IMR-90 (cell line): ENCODE results near the gene EXOC4. TPM values are rescaled to one million over a fixed set of nuclear protein-coding genes. Genes with fewer than 3 reads are reported as not detected.
"Not testable (repeated sequence)": the region's sequence is repeated elsewhere in the genome, so short reads cannot be mapped to it uniquely, and the experiment has no call there.

Source experiments
- ATAC-seq: fragments of 200-7000 bp; cut with Tn5 transposase; 2 replicates; pipeline ENCODE4 v1.9.1; 2020; ENCODE audit warnings: low read depth, mild to moderate bottlenecking, moderate library complexity
- BruUV-seq: library from RNA; stranded (reverse); fragments of 400-500 nt; replicated peaks from 2 replicates; lab custom pipeline; 2021; lab: Mats Ljungman, UMichigan
- CTCF ChIA-PET: fragments of 300-600 bp; formaldehyde crosslinking; extraction: SDS; loops from one replicate; lab custom pipeline; 2021; ENCODE audit warnings: antibody characterized with exemption; lab: Yijun Ruan, JAX
- POLR2A ChIA-PET: fragments of 300-600 bp; sonication (Branson Sonifier 250); formaldehyde crosslinking; loops from one replicate; lab custom pipeline; 2022; ENCODE audit warnings: antibody characterized with exemption; ENCODE audit not compliant: unreplicated experiment; lab: Charles Lee
- DNase-seq: peaks from one replicate; pipeline ENCODE4 v3.0.0; 2013
- H2AFZ ChIP-seq: replicated peaks from 2 replicates; pipeline ENCODE3; 2013; ENCODE audit warnings: low read length, mild to moderate bottlenecking; ENCODE audit not compliant: poor library complexity
- H2AK5ac ChIP-seq: 2 replicates; pipeline ENCODE4 v1.6.1; 2013; ENCODE audit warnings: low read depth, low read length, inconsistent platforms
- H2AK9ac ChIP-seq: replicated peaks from 2 replicates; pipeline ENCODE3; 2013; ENCODE audit warnings: mild to moderate bottlenecking, low read depth, low read length, moderate library complexity; ENCODE audit not compliant: poor library complexity
- H2BK120ac ChIP-seq: 2 replicates; pipeline ENCODE4 v1.6.1; 2013; ENCODE audit warnings: low read depth, low read length, inconsistent platforms
- H2BK15ac ChIP-seq: 3 replicates; pipeline ENCODE4 v1.6.1; 2013; ENCODE audit warnings: low read depth, low read length, inconsistent platforms
- H2BK20ac ChIP-seq: 2 replicates; pipeline ENCODE4 v1.6.1; 2013; ENCODE audit warnings: low read depth, mild to moderate bottlenecking, inconsistent platforms, low read length, moderate library complexity
- H2BK5ac ChIP-seq: 2 replicates; pipeline ENCODE4 v1.6.1; 2013; ENCODE audit warnings: mild to moderate bottlenecking, low read depth, low read length, inconsistent platforms; ENCODE audit not compliant: poor library complexity, severe bottlenecking
- H3K14ac ChIP-seq: replicated peaks from 2 replicates; pipeline ENCODE4 v1.6.1; 2013; ENCODE audit warnings: low read depth, low read length, inconsistent platforms
- H3K18ac ChIP-seq: 2 replicates; pipeline ENCODE4 v1.6.1; 2013; ENCODE audit warnings: low read depth, low read length, control low read depth
- H3K23ac ChIP-seq: 2 replicates; pipeline ENCODE4 v1.6.1; 2013; ENCODE audit warnings: low read depth, low read length, inconsistent platforms
- H3K27ac ChIP-seq: 2 replicates; pipeline ENCODE4 v1.5.1; 2013; ENCODE audit warnings: mild to moderate bottlenecking, control low read depth, low read length; ENCODE audit not compliant: insufficient read depth
- H3K27me3 ChIP-seq: 2 replicates; pipeline ENCODE4 v1.6.1; 2013; ENCODE audit warnings: low read length; ENCODE audit not compliant: control insufficient read depth, insufficient read depth
- H3K36me3 ChIP-seq: 2 replicates; pipeline ENCODE4 v1.6.1; 2013; ENCODE audit warnings: low read length, mixed read lengths; ENCODE audit not compliant: control insufficient read depth, insufficient read depth
- H3K4ac ChIP-seq: 2 replicates; pipeline ENCODE4 v1.6.1; 2013; ENCODE audit warnings: low read depth, low read length, inconsistent platforms
- H3K4me1 ChIP-seq: 2 replicates; pipeline ENCODE4 v1.6.1; 2013; ENCODE audit warnings: low read length, mixed read lengths; ENCODE audit not compliant: control insufficient read depth, insufficient read depth
- H3K4me2 ChIP-seq: 2 replicates; pipeline ENCODE4 v1.6.1; 2013; ENCODE audit warnings: low read depth, mild to moderate bottlenecking, control low read depth, low read length, moderate library complexity
- H3K4me3 ChIP-seq: 2 replicates; pipeline ENCODE4 v1.5.1; 2013; ENCODE audit warnings: low read depth, mild to moderate bottlenecking, control low read depth, low read length, moderate library complexity; ENCODE audit not compliant: insufficient read depth
- H3K56ac ChIP-seq: 2 replicates; pipeline ENCODE4 v1.6.1; 2013; ENCODE audit warnings: low read length, inconsistent platforms; ENCODE audit not compliant: insufficient read depth; ENCODE audit errors: extremely low read depth
- H3K79me1 ChIP-seq, 2 experiments: 2 replicates each; pipeline ENCODE4 v1.6.1; 2013; ENCODE audit warnings: low read length in 2 of 2, inconsistent platforms in 1 of 2, low read depth in 1 of 2
- H3K9ac ChIP-seq: 2 replicates; pipeline ENCODE4 v1.6.1; 2013; ENCODE audit warnings: low read depth, low read length, control low read depth
- H3K9me1 ChIP-seq: 2 replicates; pipeline ENCODE4 v1.6.1; 2013; ENCODE audit warnings: low read length, inconsistent platforms; ENCODE audit not compliant: insufficient read depth
- H3K9me3 ChIP-seq: 2 replicates; pipeline ENCODE4 v1.6.1; 2013; ENCODE audit warnings: low read length; ENCODE audit not compliant: control insufficient read depth, insufficient read depth
- H4K20me1 ChIP-seq: 2 replicates; pipeline ENCODE4 v1.6.1; 2013; ENCODE audit warnings: low read length, inconsistent platforms; ENCODE audit not compliant: insufficient read depth
- H4K5ac ChIP-seq: 2 replicates; pipeline ENCODE4 v1.6.1; 2013; ENCODE audit warnings: mild to moderate bottlenecking, low read depth, low read length, control low read depth
- H4K8ac ChIP-seq, 2 experiments: 2 replicates each; pipeline ENCODE4 v1.6.1; 2013; ENCODE audit warnings: low read depth in 2 of 2, low read length in 2 of 2, control low read depth in 1 of 2, inconsistent platforms in 1 of 2
- H4K91ac ChIP-seq: 2 replicates; pipeline ENCODE4 v1.6.1; 2013; ENCODE audit warnings: low read depth, low read length, inconsistent platforms; ENCODE audit not compliant: insufficient read depth
- WGBS, 2 experiments: methylation state at CpG; one replicate each; pipeline versions ENCODE4 v1.1.5 to v1.1.7; 2013; ENCODE audit warnings: missing lambda C conversion rate in 2 of 2; ENCODE audit not compliant: insufficient read length in 1 of 2; ENCODE audit errors: extremely low coverage in 2 of 2; 5-methylcytosine and 5-hydroxymethylcytosine counted together
- dilution Hi-C: fragments of 300-500 bp; cut with HindIII; formaldehyde crosslinking; loops from one replicate; pipeline ENCODE4 v1.14.3; 2018; ENCODE audit warnings: low sequenced_read_pairs; ENCODE audit not compliant: unreplicated experiment
- in situ Hi-C: fragments of 300-500 bp; cut with MboI; formaldehyde crosslinking; loops from 3 replicates; pipeline ENCODE4 v1.14.3; 2019; ENCODE audit warnings: low sequenced_read_pairs, inconsistent platforms, mixed read lengths
- intact Hi-C: fragments of 100-400 bp; cut with micrococcal nuclease; formaldehyde crosslinking; loops from 2 replicates; pipeline ENCODE4 v1.10.0; 2022
- polyA plus RNA-seq, 3 experiments: library from polyadenylated mRNA; depleted of rRNA; stranded (reverse); fragments of >200 nt; gene quantifications; 2 replicates each; pipeline ENCODE4 v1.2.3, GENCODE V29; 2012; ENCODE audit warnings: low replicate concordance in 1 of 3
- total RNA-seq: library from RNA; depleted of rRNA; stranded (reverse); fragments of >200 nt; gene quantifications from 2 replicates; pipeline ENCODE4 v1.2.3, GENCODE V29; 2012

EXOC4 gene
- total and polyA plus RNA-seq, 2 of the 4 experiments (the other 2 are of a cell fraction) = 25.4 to 94.6 TPM

- ATAC-seq, H2AK5ac ChIP-seq, H2BK120ac ChIP-seq, H3K9me3 ChIP-seq, H2BK20ac ChIP-seq, H4K20me1 ChIP-seq, POLR2A ChIA-PET, H3K18ac ChIP-seq, H3K14ac ChIP-seq, H3K79me1 ChIP-seq, H4K5ac ChIP-seq, H2AK9ac ChIP-seq, DNase-seq, H3K23ac ChIP-seq, H4K91ac ChIP-seq, H3K9me1 ChIP-seq, in situ Hi-C loops, H2BK15ac ChIP-seq, H3K27me3 ChIP-seq, H2BK5ac ChIP-seq, intact Hi-C loops, H3K36me3 ChIP-seq, H2AFZ ChIP-seq, H3K4ac ChIP-seq, H3K4me1 ChIP-seq, H3K9ac ChIP-seq, dilution Hi-C loops, H3K56ac ChIP-seq, BruUV-seq, H3K4me3 ChIP-seq, H4K8ac ChIP-seq, H3K4me2 ChIP-seq, CTCF ChIA-PET, H3K27ac ChIP-seq: not testable (repeated sequence)
- WGBS, 2 experiments = no CpG with 5 or more reads among the region's 4 CpGs
Measured at GRCh38 chr7:133321366-133321765, 68.5 kb downstream of the EXOC4 start.

DNA sequence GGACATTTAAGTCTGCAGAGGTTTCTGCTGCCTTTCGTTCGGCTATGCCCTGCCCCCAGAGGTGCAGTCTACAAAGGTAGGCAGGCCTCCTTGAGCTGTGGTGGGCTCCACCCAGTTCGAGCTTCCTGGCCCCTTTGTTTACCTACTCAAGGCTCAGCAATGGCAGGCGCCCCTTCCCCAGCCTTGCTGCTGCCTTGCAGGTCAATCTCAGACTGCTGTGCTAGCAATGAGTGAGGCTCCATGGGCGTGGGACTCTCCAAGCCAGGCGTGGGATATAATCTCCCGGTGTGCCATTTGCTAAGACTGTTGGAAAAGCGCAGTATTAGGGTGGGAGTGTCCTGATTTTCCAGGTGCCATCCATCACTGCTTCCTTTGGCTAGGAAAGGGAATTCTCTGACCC lies 73.9 kb downstream of the EXOC4 start:
- WGBS, 2 experiments = 93% methylated on average over 3 of the region's 8 CpGs; no CpG with 5 or more reads in 1 of the 2 experiments
- in situ Hi-C loops, H3K14ac ChIP-seq, H2AK9ac ChIP-seq, H3K4me2 ChIP-seq, DNase-seq, H2BK15ac ChIP-seq, H2BK5ac ChIP-seq, H3K9me1 ChIP-seq, ATAC-seq, H3K9ac ChIP-seq, H2AK5ac ChIP-seq, H4K8ac ChIP-seq, H2AFZ ChIP-seq, POLR2A ChIA-PET, H3K9me3 ChIP-seq, BruUV-seq, H4K5ac ChIP-seq, H4K20me1 ChIP-seq, H3K27me3 ChIP-seq, H2BK120ac ChIP-seq, H4K91ac ChIP-seq, H3K4ac ChIP-seq, dilution Hi-C loops, H3K23ac ChIP-seq, H2BK20ac ChIP-seq, intact Hi-C loops, H3K4me1 ChIP-seq, H3K36me3 ChIP-seq, H3K18ac ChIP-seq, H3K4me3 ChIP-seq, H3K79me1 ChIP-seq, H3K27ac ChIP-seq, H3K56ac ChIP-seq, CTCF ChIA-PET: not testable (repeated sequence)
